Measurements from ENCODE around the gene STPG2.

Gene STPG2

DNA sequence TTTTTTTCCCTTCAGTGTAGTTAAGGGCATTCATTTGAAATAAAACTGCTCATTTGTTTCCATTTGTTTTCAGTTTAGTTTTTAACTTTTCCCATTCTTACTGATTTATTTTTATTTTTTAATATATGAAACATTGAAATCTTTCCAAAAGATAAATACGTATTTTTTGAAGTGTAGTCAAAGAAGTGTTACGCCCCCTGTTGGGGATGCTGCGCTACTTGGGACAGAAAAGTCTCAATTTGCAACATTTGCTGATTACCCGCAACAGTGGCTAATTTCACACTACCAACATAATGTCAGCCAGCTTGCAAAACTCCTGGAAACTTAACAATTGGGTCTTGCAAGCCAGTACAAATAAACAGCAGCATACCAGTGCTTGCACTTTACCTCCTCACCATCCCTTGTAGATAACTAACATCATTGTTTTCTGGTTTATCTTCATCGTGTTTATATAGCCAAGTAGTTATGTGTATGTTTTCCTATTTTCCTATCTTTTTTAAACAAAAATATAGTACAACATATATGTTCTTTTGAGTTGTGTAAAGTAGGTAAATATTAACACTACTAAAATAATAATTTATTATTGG, 158.6 kb downstream of the STPG2 start:
- ATAC-seq (replicated peaks; ENCODE audit: extremely low read depth, poor library complexity, severe bottlenecking), result no peak
- H3K27me3 Mint-ChIP-seq, result no peaks in the 10 kb centered on the region
- H3K4me3 Mint-ChIP-seq, result no peak overlapping the region
- H3K27ac Mint-ChIP-seq (ENCODE audit: low read depth), result no peak overlapping the region
- DNase-seq (ENCODE audit: low spot score in 2 of 2), result no peak
- H3K9me3 Mint-ChIP-seq, result no peaks in the 10 kb centered on the region
- H3K36me3 Mint-ChIP-seq (ENCODE audit: insufficient read depth), result no peaks in the 10 kb centered on the region
- H3K4me1 Mint-ChIP-seq, result no peaks in the 10 kb centered on the region

DNA sequence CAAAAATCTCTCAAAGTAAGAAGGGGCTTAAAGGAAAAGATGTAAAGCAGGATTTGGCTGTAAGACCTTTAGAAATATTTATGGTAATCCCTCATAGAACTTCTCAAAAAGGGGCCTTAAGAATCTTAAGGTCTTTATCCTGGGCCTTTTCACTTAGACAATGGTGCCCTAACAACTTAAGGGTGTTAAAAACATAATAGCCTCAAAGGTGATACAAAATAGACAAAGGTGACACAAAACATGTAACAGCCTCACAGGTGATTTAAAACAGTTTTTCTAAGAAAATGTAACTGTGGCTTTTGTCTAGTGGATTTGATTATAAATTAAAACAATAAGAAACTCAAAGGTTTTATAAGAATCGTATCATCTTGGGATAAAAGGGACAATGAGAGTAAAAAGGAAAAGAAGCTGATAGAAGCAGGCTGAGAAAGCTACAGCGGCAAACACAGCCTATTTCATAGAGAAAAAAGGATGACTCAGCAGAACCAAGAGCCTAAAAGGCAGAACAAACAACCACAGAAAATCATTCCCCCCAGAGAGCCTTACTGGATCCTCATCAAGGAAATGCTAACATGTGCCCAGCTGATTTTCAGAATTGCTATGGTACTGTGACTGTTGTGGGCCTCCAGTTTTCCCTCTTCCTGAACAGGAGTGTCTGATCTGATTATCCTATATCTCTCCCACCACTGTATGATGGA, 164.3 kb downstream of the STPG2 start:
- H3K27ac Mint-ChIP-seq (ENCODE audit: low read depth), result no peak overlapping the region
- H3K4me1 Mint-ChIP-seq, result no peaks in the 10 kb centered on the region
- ATAC-seq (replicated peaks; ENCODE audit: extremely low read depth, poor library complexity, severe bottlenecking) (no peak), DNase-seq (ENCODE audit: low spot score in 2 of 2) (no peak)
- no peak overlapping the region for H3K4me3 Mint-ChIP-seq
- H3K27me3 Mint-ChIP-seq, result no peaks in the 10 kb centered on the region
- peaks cover 9% of the 10 kb centered on the region for H3K9me3 Mint-ChIP-seq
- H3K36me3 Mint-ChIP-seq (ENCODE audit: insufficient read depth), result no peaks in the 10 kb centered on the region

GRCh38 chr4:97953171-97953941, 189.9 kb downstream of the STPG2 start:
- peaks cover 7% of the 10 kb centered on the region for H3K9me3 Mint-ChIP-seq
- H3K4me1 Mint-ChIP-seq, result no peaks in the 10 kb centered on the region
- H3K27me3 Mint-ChIP-seq, result no peaks in the 10 kb centered on the region
- ATAC-seq (replicated peaks; ENCODE audit: extremely low read depth, poor library complexity, severe bottlenecking) (no peak), DNase-seq (ENCODE audit: low spot score in 2 of 2) (no peak)
- H3K27ac Mint-ChIP-seq (ENCODE audit: low read depth), result no peak overlapping the region
- peaks cover 2% of the 10 kb centered on the region for H3K36me3 Mint-ChIP-seq (ENCODE audit: insufficient read depth)
- no peak overlapping the region for H3K4me3 Mint-ChIP-seq

- H3K27ac Mint-ChIP-seq (ENCODE audit: low read depth), result no peak overlapping the region
- peaks cover 2% of the 10 kb centered on the region for H3K36me3 Mint-ChIP-seq (ENCODE audit: insufficient read depth)
- DNase-seq (ENCODE audit: low spot score in 2 of 2) (no peak), ATAC-seq (replicated peaks; ENCODE audit: extremely low read depth, poor library complexity, severe bottlenecking) (no peak)
- no peak overlapping the region for H3K4me3 Mint-ChIP-seq
- peaks cover 11% of the 10 kb centered on the region for H3K9me3 Mint-ChIP-seq
- no peaks in the 10 kb centered on the region for H3K4me1 Mint-ChIP-seq
- no peaks in the 10 kb centered on the region for H3K27me3 Mint-ChIP-seq
Observed at GRCh38 chr4:97952763-97953162, 190.5 kb downstream of the STPG2 start.

DNA sequence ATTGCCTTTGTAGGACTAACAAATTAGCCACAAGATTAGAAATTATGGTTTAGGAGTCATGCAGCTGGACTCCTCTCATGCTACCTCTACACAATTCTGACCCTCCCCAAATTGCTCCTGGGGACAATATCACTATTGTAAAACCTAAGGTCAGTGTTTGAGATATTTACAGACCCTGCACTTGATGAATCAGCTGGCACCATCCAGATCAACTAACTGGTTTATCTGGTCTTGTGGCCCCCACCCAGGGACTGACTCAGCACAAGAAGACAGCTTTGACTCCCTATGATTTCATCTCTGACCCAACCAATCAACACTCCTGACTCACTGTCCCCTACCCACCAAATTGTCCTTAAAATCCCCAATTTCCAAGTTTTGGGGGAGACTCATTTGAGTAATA, 192.4 kb downstream of the STPG2 start:
- ATAC-seq (replicated peaks; ENCODE audit: extremely low read depth, poor library complexity, severe bottlenecking) (no peak), DNase-seq (ENCODE audit: low spot score in 2 of 2) (no peak)
- no peak overlapping the region for H3K4me3 Mint-ChIP-seq
- no peaks in the 10 kb centered on the region for H3K27me3 Mint-ChIP-seq
- H3K4me1 Mint-ChIP-seq, result no peaks in the 10 kb centered on the region
- no peak overlapping the region for H3K27ac Mint-ChIP-seq (ENCODE audit: low read depth)
- H3K9me3 Mint-ChIP-seq, result peaks cover 11% of the 10 kb centered on the region
- peaks cover 2% of the 10 kb centered on the region for H3K36me3 Mint-ChIP-seq (ENCODE audit: insufficient read depth)

DNA sequence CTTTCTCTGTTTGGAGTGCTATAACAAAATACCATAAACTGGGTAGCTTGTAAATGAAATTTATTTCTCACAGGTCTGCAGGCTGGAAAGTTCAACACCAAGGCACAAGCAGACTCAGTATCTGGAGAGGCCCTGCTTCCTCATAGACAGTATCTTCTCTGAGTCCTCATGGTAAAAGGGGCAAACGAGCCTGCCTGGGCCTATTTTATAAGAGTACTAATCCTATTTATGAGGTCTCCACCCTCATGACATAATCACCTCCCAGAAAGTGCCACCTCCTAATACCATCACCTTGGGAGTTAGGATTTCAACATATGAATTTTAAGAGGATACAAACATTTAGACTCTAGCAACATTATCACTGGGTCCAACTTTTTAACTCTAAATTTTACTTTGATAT, 200.3 kb downstream of the STPG2 start:
- Mint-ChIP-seq H3K9me3 (peaks cover 6% of the 10 kb centered on the region), H3K4me3 (no peak overlapping the region), H3K36me3 (ENCODE audit: insufficient read depth) (no peaks in the 10 kb centered on the region), H3K4me1 (no peaks in the 10 kb centered on the region), H3K27me3 (no peaks in the 10 kb centered on the region), H3K27ac (ENCODE audit: low read depth) (no peak overlapping the region)
- ATAC-seq (replicated peaks; ENCODE audit: extremely low read depth, poor library complexity, severe bottlenecking), result no peak
- DNase-seq (ENCODE audit: low spot score in 2 of 2), result no peak

DNA sequence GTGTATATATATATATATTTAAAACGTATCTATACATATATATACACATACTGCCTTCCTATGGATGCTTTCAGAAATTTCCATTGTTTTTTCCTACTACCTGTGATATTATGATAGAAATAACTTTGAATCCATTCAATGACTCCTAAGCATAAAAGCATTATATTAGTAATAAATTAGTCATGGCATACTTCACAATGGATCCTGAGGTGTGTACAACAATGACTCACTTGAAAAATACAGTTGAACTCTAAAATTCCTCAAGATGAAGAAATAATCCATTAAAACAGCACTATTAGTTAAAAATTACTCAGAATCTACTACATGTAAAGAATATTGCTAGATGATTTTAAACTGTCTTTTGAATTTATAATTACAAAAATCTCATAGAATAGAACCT, 201.1 kb downstream of the STPG2 start:
- no peak for DNase-seq (ENCODE audit: low spot score in 2 of 2)
- Mint-ChIP-seq H3K4me3 (no peak overlapping the region), H3K27me3 (no peaks in the 10 kb centered on the region), H3K36me3 (ENCODE audit: insufficient read depth) (no peaks in the 10 kb centered on the region), H3K9me3 (peaks cover 12% of the 10 kb centered on the region), H3K4me1 (no peaks in the 10 kb centered on the region), H3K27ac (ENCODE audit: low read depth) (no peak overlapping the region)
- no peak for ATAC-seq (replicated peaks; ENCODE audit: extremely low read depth, poor library complexity, severe bottlenecking)

- ATAC-seq (replicated peaks; ENCODE audit: extremely low read depth, poor library complexity, severe bottlenecking), result no peak
- H3K27me3 Mint-ChIP-seq, result no peaks in the 10 kb centered on the region
- H3K9me3 Mint-ChIP-seq, result peaks cover 25% of the 10 kb centered on the region
- DNase-seq (ENCODE audit: low spot score in 2 of 2), result no peak
- no peak overlapping the region for H3K4me3 Mint-ChIP-seq
- H3K36me3 Mint-ChIP-seq (ENCODE audit: insufficient read depth), result no peaks in the 10 kb centered on the region
- H3K4me1 Mint-ChIP-seq, result no peaks in the 10 kb centered on the region
- H3K27ac Mint-ChIP-seq (ENCODE audit: low read depth), result no peak overlapping the region
Observed at GRCh38 chr4:97938141-97938540, 205.1 kb downstream of the STPG2 start.

DNA sequence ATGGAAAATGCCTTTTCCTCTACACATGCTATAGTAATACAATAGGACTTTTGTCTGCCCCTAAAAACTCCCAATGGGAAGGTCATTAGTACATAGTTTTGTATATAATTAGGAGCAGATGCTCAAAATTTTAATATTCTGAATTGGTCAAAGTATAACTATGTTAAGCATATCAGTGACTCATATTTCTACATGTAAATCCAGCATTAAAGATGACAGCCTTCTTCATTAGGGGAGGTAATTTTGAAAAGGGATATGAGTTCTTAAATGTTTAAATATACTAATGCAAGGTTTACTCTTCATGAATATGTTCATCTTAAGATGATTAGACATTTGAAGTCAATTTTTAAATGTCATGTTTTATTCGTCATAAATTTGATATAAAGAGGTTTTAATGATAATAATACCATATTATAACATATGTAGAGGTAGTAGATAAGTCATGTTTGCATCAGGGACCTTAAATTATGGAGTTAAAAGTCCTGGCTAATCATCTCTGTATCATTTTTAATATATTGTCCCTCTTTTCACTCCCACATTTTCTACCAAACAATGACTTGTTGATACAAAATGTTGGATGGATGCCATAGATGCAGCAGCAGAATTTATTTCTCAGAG, 218.8 kb downstream of the STPG2 start:
- Mint-ChIP-seq H3K36me3 (ENCODE audit: insufficient read depth) (peaks cover 2% of the 10 kb centered on the region), H3K27me3 (no peaks in the 10 kb centered on the region), H3K4me1 (no peaks in the 10 kb centered on the region), H3K4me3 (no peak overlapping the region), H3K27ac (ENCODE audit: low read depth) (no peak overlapping the region), H3K9me3 (no peaks in the 10 kb centered on the region)
- DNase-seq (ENCODE audit: low spot score in 2 of 2) (no peak), ATAC-seq (replicated peaks; ENCODE audit: extremely low read depth, poor library complexity, severe bottlenecking) (no peak)

GRCh38 chr4:97923096-97923495, 220.2 kb downstream of the STPG2 start:
- no peaks in the 10 kb centered on the region for H3K4me1 Mint-ChIP-seq
- DNase-seq (ENCODE audit: low spot score in 2 of 2), result no peak
- H3K27ac Mint-ChIP-seq (ENCODE audit: low read depth), result no peak overlapping the region
- H3K27me3 Mint-ChIP-seq, result no peaks in the 10 kb centered on the region
- peaks cover 2% of the 10 kb centered on the region for H3K36me3 Mint-ChIP-seq (ENCODE audit: insufficient read depth)
- no peak overlapping the region for H3K4me3 Mint-ChIP-seq
- no peak for ATAC-seq (replicated peaks; ENCODE audit: extremely low read depth, poor library complexity, severe bottlenecking)
- no peaks in the 10 kb centered on the region for H3K9me3 Mint-ChIP-seq

GRCh38 chr4:97917115-97917514, 226.2 kb downstream of the STPG2 start:
- peaks cover 5% of the 10 kb centered on the region for H3K9me3 Mint-ChIP-seq
- ATAC-seq (replicated peaks; ENCODE audit: extremely low read depth, poor library complexity, severe bottlenecking), result no peak
- no peak overlapping the region for H3K27ac Mint-ChIP-seq (ENCODE audit: low read depth)
- no peak for DNase-seq (ENCODE audit: low spot score in 2 of 2)
- no peak overlapping the region for H3K4me3 Mint-ChIP-seq
- no peaks in the 10 kb centered on the region for H3K36me3 Mint-ChIP-seq (ENCODE audit: insufficient read depth)
- no peaks in the 10 kb centered on the region for H3K27me3 Mint-ChIP-seq
- no peaks in the 10 kb centered on the region for H3K4me1 Mint-ChIP-seq

DNA sequence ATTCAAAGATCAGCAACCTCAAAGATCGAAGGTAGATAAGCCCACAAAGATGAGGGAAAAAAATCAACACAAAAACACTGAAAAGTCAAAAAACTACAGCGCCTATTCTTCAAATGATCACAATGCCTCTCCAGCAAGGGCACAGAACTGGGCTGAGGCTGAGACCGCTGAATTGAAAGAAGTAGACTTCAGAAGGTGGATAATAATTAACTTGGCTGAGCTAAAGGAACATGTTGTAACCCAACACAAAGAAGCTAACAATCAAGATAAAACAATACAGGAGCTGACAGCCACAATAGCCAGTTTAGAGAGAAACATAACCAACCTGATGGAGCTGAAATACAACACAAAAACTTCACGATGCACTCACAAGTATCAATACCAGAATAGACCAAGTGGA, 231.1 kb downstream of the STPG2 start:
- Mint-ChIP-seq H3K4me3 (no peak overlapping the region), H3K27ac (ENCODE audit: low read depth) (no peak overlapping the region), H3K9me3 (peaks cover 5% of the 10 kb centered on the region), H3K27me3 (no peaks in the 10 kb centered on the region), H3K36me3 (ENCODE audit: insufficient read depth) (no peaks in the 10 kb centered on the region), H3K4me1 (no peaks in the 10 kb centered on the region)
- DNase-seq (ENCODE audit: low spot score in 2 of 2) (no peak), ATAC-seq (replicated peaks; ENCODE audit: extremely low read depth, poor library complexity, severe bottlenecking) (no peak)

Measured in central memory CD8-positive, alpha-beta T cell (primary cell).